ENCODE measurements around the gene ARF1.

Gene ARF1

DNA sequence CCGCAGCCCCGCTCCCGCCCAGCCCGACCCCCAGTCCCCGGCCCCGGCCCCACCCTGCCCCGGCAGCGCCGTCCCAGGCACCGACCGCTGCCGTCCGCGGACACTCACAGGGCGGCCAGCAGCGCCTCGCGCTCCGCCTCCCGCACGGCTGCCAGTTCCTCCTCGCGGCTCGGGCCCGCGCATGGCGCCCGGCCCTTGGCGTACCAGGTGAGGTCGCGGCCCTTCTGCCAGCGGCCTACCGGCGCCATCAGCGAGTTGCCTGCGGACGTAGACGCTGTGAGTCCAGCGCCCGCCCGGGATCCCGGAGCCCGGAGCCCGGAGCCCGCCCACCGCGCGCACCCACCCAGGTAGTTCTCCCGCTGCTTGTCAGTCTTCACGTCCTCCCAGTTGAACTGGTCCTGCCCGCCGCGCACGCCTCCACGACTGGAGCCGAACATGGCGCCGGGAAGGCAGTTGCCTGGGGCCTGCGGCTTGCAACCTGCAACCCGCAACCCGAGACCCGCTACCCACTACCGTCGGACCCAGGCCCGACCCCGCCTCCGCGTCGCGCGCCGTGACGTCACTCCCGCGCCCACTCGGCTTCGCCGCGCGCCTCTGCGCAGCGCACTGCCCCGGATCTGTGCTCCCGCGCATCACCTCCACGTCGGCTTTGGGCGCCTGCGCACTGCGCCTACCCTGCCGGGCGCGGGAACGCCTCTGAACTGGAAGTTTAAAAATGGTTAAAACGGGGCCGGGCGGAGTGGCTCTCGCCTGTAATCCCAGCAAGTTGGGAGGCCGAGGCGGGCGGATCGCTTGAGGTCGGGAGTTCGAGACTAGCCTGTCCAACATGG, 20.5 kb downstream of the ARF1 start, which contains the start of gene C1orf35:
C1orf35 (minus strand) TSS at position 535 of the 830 bp plus-strand sequence; CDS start at position 437, 98 bp downstream.
- Mint-ChIP-seq H3K27ac (peak within 1 kb of the TSS; percentile 95), H3K27me3 (ENCODE audit: low read depth, poor library complexity) (peaks cover 2% of the 10 kb centered on the region), H3K4me3 (peak within 1 kb of the TSS; percentile 92), H3K4me1 (peaks cover 28% of the 10 kb centered on the region), H3K9me3 (no peaks in the 10 kb centered on the region), H3K36me3 (ENCODE audit: low read depth) (peaks cover 19% of the 10 kb centered on the region)
- peak; percentile 97 for DNase-seq
- TF ChIP-seq, protein P1, sequence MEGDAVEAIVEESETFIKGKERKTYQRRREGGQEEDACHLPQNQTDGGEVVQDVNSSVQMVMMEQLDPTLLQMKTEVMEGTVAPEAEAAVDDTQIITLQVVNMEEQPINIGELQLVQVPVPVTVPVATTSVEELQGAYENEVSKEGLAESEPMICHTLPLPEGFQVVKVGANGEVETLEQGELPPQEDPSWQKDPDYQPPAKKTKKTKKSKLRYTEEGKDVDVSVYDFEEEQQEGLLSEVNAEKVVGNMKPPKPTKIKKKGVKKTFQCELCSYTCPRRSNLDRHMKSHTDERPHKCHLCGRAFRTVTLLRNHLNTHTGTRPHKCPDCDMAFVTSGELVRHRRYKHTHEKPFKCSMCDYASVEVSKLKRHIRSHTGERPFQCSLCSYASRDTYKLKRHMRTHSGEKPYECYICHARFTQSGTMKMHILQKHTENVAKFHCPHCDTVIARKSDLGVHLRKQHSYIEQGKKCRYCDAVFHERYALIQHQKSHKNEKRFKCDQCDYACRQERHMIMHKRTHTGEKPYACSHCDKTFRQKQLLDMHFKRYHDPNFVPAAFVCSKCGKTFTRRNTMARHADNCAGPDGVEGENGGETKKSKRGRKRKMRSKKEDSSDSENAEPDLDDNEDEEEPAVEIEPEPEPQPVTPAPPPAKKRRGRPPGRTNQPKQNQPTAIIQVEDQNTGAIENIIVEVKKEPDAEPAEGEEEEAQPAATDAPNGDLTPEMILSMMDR (IDR thresholded peaks at IDR 0.05) = no peak

DNA sequence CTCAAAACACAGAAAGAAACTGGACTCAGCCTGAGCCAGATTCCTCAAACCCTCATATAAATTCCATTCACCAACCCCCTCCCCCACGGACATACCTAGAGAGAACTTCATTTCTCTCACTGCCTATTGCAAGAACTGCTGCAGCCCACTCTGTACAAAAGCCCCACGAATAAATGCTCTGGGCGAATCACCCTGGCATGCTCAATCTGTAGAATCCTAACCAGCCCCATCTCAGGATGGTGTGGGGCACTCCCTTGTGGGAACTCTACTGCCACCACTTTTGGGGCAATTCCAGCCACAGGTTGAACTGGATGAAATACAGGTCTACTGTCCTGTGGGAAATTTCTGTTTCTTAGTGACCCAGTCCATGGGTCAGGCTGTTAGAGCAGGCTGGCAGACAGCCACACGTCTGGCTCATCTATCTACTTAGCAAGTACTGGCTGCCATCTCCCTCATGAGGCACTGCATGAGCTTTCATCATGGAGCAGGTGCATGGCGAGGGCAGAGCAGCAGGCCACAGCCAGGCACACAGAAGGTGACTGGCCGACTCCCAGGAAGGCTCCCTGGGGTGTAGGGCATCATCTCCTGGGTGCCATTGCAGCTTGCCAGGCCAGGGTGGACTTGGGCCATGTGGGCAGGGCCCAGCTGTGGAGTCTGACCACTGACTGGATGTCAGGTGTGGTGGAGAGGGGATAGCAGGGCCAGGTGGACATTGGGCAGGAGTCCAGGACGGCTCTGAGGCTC, 22.2 kb downstream of the ARF1 start:
- peak overlapping the region; percentile 90 for H3K27ac Mint-ChIP-seq
- TF ChIP-seq, protein P1 (IDR thresholded peaks at IDR 0.05) = no peak
- no peak for DNase-seq
- H3K27me3 Mint-ChIP-seq (ENCODE audit: low read depth, poor library complexity) = peaks cover 2% of the 10 kb centered on the region
- peaks cover 7% of the 10 kb centered on the region for H3K36me3 Mint-ChIP-seq (ENCODE audit: low read depth)
- H3K4me1 Mint-ChIP-seq = peaks cover 42% of the 10 kb centered on the region
- H3K9me3 Mint-ChIP-seq = no peaks in the 10 kb centered on the region
- H3K4me3 Mint-ChIP-seq = peak overlapping the region; percentile 92

DNA sequence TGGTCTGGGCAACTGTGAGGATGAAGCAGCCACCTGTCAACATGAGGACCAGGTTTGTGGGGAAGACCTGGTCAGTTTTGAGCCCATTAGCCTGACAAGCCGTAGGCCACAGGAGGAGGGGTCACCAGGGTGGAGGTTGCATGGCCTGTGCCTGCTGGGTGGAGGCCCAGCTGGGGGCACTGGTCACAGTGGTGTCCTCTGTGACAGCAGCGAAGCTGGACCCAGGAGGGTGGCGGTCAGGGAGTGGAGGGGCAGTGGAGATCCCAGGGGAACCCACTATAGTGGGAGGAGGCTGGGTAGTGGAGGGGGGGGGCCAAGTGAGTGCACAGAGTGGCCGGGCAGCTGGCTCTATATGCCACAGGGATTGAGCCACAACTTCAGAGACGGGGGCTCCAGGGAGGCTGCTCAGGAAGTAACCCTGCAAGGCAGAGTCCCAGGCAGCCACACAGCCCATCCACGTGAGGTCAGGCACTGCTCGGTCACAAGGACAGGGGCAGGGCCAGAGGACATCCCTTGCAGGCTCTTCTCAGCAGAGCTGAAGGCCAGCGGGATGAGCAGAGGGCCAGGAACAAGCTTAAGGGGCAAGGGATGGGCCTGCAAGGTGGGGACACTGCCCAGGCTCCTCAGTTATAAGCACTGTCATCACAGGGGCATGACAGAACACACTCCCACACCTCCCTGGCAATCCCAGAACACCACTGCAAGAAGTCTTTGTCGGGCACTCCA, 22.9 kb downstream of the ARF1 start:
- H3K9me3 Mint-ChIP-seq = no peaks in the 10 kb centered on the region
- peaks cover 2% of the 10 kb centered on the region for H3K27me3 Mint-ChIP-seq (ENCODE audit: low read depth, poor library complexity)

DNA sequence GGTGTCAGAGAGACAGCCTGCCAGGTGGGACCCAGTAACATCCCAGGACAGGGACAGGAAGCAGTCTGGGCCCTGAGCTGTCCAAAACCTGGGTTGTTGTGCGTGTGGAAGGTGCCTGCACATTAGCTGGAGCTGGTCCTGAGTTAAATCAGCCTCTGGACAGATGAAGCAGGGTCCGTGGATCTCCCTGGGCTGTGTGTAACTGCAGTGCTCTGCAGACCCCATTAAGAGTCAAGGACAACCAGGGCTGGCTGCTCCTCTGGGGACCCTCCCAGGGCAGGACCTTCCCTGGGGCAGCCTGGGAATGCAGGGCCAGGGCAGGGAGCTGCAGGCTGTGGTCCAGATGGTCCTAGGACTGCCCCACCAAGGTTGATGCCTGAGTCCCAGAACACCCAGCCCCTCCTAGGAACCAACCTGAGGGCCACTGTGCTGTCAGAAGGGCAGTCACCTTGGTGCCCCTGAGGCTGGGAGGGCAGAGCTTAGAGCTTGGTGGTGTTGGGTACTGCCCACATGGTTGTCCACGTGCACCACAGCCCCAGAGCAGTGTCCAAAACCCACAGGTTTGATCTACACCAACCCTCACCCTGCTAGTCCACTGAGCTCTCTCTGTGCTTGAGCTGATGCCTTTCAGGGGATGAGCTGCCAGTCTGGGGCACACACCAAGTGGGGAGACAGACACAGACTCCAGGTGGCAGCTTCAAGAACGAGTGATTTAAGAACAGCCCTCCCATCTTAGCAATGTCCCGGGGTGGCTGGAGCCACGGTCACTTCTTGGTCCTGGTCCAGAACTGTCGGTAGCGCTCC, 23.7 kb downstream of the ARF1 start:
- Mint-ChIP-seq H3K4me3 (peak overlapping the region; percentile 14), H3K4me1 (peaks cover 44% of the 10 kb centered on the region), H3K36me3 (ENCODE audit: low read depth) (peaks cover 5% of the 10 kb centered on the region), H3K9me3 (no peaks in the 10 kb centered on the region), H3K27ac (no peak overlapping the region), H3K27me3 (ENCODE audit: low read depth, poor library complexity) (peaks cover 7% of the 10 kb centered on the region)
- DNase-seq = no peak
- TF ChIP-seq, protein P1 (IDR thresholded peaks at IDR 0.05) = no peak

More for the DNA sequence above, 22.9 kb downstream of the ARF1 start:
- no peak overlapping the region for H3K4me3 Mint-ChIP-seq
- peak overlapping the region; percentile 90 for H3K27ac Mint-ChIP-seq
- TF ChIP-seq, protein P1 (IDR thresholded peaks at IDR 0.05) = no peak
- peaks cover 48% of the 10 kb centered on the region for H3K4me1 Mint-ChIP-seq
- no peak for DNase-seq
- H3K36me3 Mint-ChIP-seq (ENCODE audit: low read depth) = peaks cover 7% of the 10 kb centered on the region

DNA sequence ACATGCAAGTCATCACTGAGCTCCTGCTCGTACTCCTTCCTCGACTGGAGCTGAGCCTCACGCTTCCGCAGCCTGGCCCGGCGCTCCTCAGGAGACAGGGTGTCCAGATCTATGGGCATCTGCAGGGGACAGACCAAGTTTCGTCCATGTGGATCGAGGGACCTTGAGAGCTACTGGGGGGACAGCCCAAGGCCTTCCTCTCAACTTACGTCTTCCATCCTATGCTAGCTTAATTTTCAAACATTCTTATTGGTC, 24.2 kb downstream of the ARF1 start:
- no peak for DNase-seq
- peak overlapping the region; percentile 14 for H3K4me3 Mint-ChIP-seq
- no peak overlapping the region for H3K27ac Mint-ChIP-seq
- H3K9me3 Mint-ChIP-seq = no peaks in the 10 kb centered on the region
- no peaks in the 10 kb centered on the region for H3K36me3 Mint-ChIP-seq (ENCODE audit: low read depth)
- H3K27me3 Mint-ChIP-seq (ENCODE audit: low read depth, poor library complexity) = peaks cover 7% of the 10 kb centered on the region
- TF ChIP-seq, protein P1 (IDR thresholded peaks at IDR 0.05) = no peak
- peaks cover 39% of the 10 kb centered on the region for H3K4me1 Mint-ChIP-seq

All from nephron progenitor cell (in vitro differentiated cells).